Heart left ventricle (tissue), 13 donors: ENCODE measurements around the gene SFMBT2.

Experiments
- POLR2A ChIP-seq, 2 donors: fragments of 450-650 bp; IDR thresholded peaks; one replicate each; pipeline ENCODE4 v1.6.1; 2017; ENCODE audit warnings: antibody characterized with exemption in 2 of 2, mild to moderate bottlenecking in 2 of 2, moderate library complexity in 2 of 2
- TF ChIP-seq, protein P1 (sequence below), 12 donors: fragments of 200-600 bp; sonication (generic) in 4 of 12; IDR thresholded peaks; one replicate each; pipeline versions ENCODE4 v1.5.0 to v1.8.0; 2018 to 2022; ENCODE audit warnings: antibody characterized with exemption in 12 of 12, mild to moderate bottlenecking in 5 of 12
- donor health status: ischemic (EF 13 %, LVEDD 7.1; RV severe dilation, severe dysfunction).
- donor health status: DM: no; HTN: yes; CAD: no.
- donor health status: DM: no; HTN: no; CAD: no.
- donor health status: ischemic (EF 25% LVEDD 6.9; RV normal size, moderate dysfunction).
- donor health status: ischemic (EF 25% LVEDD 5.7; RV mildly dilated, moderate dysfunction).
- donor health status: ischemic (EF 35%, LVEDD 5.7; RV mildly dilated, moderate dysfunction).
- donor health status: nonischemic (EF 11% LVEDD 7.7; RV severe dilation, severe dysfunction).
- donor health status: DM: yes; HTN: yes; CAD: no.
- donor health status: PGD.
- donor health status: ischemic (EF 29% LVEDD 5.4; RV normal size, mild dysfunction).
- donor health status: nonischemic (EF 23%, LVEDD 6.1; RV moderate dilation, normal function).

DNA sequence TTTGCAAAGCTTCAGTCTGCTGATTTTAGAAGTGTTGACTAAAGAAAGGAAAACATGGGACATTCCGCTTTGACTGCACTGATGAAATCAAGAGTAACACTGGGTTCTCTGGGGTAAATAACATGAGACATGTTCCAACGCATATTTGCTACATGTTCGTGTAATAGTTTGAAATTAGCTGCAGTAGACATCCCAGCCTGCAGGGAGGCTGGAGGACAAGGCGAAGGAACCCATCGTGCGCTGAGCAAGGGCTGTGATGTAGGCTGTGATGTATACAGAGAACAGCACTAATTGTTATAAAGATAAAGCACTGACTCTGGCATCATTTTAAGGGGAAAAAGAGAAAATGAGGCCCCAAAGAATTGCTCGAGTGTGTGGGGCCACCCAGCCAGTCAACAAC, 40.3 kb downstream of the SFMBT2 start:
- TF ChIP-seq POLR2A (IDR thresholded peaks at IDR 0.05): no peak
- TF ChIP-seq, protein P1, sequence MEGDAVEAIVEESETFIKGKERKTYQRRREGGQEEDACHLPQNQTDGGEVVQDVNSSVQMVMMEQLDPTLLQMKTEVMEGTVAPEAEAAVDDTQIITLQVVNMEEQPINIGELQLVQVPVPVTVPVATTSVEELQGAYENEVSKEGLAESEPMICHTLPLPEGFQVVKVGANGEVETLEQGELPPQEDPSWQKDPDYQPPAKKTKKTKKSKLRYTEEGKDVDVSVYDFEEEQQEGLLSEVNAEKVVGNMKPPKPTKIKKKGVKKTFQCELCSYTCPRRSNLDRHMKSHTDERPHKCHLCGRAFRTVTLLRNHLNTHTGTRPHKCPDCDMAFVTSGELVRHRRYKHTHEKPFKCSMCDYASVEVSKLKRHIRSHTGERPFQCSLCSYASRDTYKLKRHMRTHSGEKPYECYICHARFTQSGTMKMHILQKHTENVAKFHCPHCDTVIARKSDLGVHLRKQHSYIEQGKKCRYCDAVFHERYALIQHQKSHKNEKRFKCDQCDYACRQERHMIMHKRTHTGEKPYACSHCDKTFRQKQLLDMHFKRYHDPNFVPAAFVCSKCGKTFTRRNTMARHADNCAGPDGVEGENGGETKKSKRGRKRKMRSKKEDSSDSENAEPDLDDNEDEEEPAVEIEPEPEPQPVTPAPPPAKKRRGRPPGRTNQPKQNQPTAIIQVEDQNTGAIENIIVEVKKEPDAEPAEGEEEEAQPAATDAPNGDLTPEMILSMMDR (IDR thresholded peaks at IDR 0.05): no peak
